NK-92 (cell line): Measurements from ENCODE around the gene GPR107.
"Not testable (repeated sequence)": the region's sequence is repeated elsewhere in the genome, so short reads cannot be mapped to it uniquely, and the experiment has no call there.

ENCODE experiments used
- DNase-seq: peaks from one replicate; lab custom pipeline; 2025; ENCODE audit not compliant: unreplicated experiment; lab: John Stamatoyannopoulos, UW

The GPR107 gene

GRCh38 chr9:130053504-130054324 lies at the start of gene GPR107:
Gene GPR107 (plus strand): TSS chr9:130053906. CDS start chr9:130053933, 27 bp downstream.
- no peak for DNase-seq

GRCh38 chr9:130003943-130004552 lies 49.7 kb upstream of the GPR107 start:
- no peak for DNase-seq

- not testable (repeated sequence) for DNase-seq
Observed at GRCh38 chr9:130006952-130007351, 46.8 kb upstream of the GPR107 start.

- no peak for DNase-seq
Observed at GRCh38 chr9:130008538-130008937, 45.2 kb upstream of the GPR107 start.

- DNase-seq, result not testable (repeated sequence)
Observed at GRCh38 chr9:130009546-130009945, 44.2 kb upstream of the GPR107 start.

GRCh38 chr9:130010151-130010988 lies 43.3 kb upstream of the GPR107 start:
- no peak for DNase-seq

- DNase-seq, result no peak
Observed at GRCh38 chr9:130013326-130013725, 40.4 kb upstream of the GPR107 start.

- no peak for DNase-seq
Observed at GRCh38 chr9:130015353-130016019, 38.2 kb upstream of the GPR107 start.

GRCh38 chr9:130017076-130017475 lies 36.6 kb upstream of the GPR107 start:
- DNase-seq, result no peak

- DNase-seq, result not testable (repeated sequence)
Observed at GRCh38 chr9:130017510-130017909, 36.2 kb upstream of the GPR107 start.

- DNase-seq, result no peak
Observed at GRCh38 chr9:130018265-130018664, 35.4 kb upstream of the GPR107 start.

GRCh38 chr9:130020618-130021017 lies 33.1 kb upstream of the GPR107 start:
- DNase-seq, result no peak

- DNase-seq, result no peak
Observed at GRCh38 chr9:130021123-130021522, 32.6 kb upstream of the GPR107 start.

- DNase-seq, result not testable (repeated sequence)
Observed at GRCh38 chr9:130021842-130022241, 31.9 kb upstream of the GPR107 start.

- no peak for DNase-seq
Observed at GRCh38 chr9:130022566-130023143, 31.1 kb upstream of the GPR107 start.

GRCh38 chr9:130023144-130023787 lies 30.4 kb upstream of the GPR107 start:
- no peak for DNase-seq

GRCh38 chr9:130023994-130024596 lies 29.6 kb upstream of the GPR107 start:
- DNase-seq, result no peak

- DNase-seq, result no peak
Observed at GRCh38 chr9:130024597-130024994, 29.1 kb upstream of the GPR107 start.

GRCh38 chr9:130026583-130027340 lies 26.9 kb upstream of the GPR107 start:
- DNase-seq, result no peak
